HG03045 (cell line): ENCODE measurements around the gene NDUFAF5.

Experiments used
- ATAC-seq: cut with Tn5 transposase; IDR thresholded peaks from one replicate; pipeline ENCODE4 v1.9.1; 2021; ENCODE audit warnings: mild to moderate bottlenecking, moderate library complexity; ENCODE audit not compliant: unreplicated experiment

Gene NDUFAF5

GRCh38 chr20:13777171-13777601 lies 7.6 kb upstream of the NDUFAF5 start:
- no peak for ATAC-seq

GRCh38 chr20:13778827-13779226 lies 6.0 kb upstream of the NDUFAF5 start:
- ATAC-seq: no peak

DNA sequence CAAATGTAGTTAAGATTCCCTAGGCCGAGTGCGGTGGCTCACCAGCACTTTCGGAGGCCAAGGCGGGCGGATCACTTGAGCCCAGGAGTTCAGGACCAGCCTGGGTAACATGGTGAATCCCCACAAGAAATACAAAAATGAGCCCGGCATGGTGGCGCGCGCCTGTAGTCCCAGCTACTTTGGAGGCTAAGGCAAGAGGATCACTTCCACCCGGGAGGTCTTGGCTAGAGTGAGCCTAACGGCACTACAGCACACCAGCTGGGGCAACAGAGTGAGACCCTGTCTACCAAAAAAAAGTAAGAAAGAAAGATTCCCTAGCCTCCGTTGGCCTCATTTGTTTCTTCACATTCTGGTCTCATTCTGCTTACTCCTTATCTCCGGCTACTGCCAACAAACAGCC lies 1.3 kb upstream of the NDUFAF5 start:
- no peak for ATAC-seq

DNA sequence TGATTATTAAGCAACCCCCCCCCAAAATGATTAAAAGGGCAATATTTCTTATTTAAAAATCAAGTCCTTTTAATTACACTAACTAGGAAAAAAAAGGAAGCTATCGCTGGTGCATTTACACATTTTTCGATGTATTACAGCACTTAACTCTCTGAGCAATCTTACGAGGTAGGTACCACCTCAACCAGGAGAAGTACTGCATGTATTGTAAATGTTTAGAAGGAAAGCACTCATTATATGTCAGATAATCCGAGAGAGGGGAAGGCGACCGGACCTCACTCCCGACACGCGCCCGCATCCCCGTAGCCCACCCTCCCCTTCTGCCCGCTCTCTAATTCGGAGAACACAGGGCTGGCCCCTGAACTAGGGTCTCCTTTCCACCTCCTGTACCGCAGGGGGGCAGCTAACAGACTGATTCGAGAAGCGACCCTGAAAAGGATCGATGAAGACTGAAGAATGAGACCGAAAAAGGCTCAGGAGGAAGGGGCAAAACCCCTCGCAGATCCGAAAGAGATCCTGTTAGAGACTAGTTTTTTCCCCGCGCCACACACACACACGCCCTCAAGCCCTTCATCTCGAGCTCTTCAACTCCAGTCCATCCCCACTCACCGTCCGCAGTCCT lies 446 bp upstream of the NDUFAF5 start:
- no peak for ATAC-seq

DNA sequence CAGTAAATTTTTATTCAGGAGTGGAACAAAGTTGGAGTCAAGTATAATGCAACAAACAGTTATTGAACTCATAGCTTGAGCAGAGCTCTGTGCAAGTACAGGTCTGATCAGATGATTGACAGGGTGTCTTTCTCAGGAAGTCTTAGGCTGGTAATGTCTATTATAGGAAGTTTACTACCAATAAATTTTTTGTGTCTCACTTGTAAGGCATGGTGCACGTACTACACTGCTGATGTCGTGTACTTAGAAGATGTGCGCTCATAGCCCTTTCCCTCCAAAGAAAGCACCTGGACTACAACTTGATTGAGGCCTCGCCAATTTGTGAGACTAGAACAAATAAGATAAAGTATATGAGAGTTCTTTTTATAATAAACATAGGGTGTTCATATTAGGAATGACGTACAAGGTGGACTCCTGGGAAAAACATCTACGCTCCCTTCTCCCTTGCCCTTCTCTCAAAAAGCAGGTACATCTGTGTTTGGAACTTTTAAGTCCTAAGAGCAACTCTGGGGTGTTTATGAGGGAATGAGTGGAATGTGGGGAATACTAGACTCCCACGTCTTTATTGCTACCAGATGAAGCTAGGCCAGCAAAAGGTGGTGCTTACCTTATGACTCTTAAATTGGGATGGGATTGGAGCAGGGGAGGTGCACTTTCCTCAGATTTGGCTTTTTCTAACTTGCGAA lies 1.5 kb downstream of the NDUFAF5 start:
- no peak for ATAC-seq

DNA sequence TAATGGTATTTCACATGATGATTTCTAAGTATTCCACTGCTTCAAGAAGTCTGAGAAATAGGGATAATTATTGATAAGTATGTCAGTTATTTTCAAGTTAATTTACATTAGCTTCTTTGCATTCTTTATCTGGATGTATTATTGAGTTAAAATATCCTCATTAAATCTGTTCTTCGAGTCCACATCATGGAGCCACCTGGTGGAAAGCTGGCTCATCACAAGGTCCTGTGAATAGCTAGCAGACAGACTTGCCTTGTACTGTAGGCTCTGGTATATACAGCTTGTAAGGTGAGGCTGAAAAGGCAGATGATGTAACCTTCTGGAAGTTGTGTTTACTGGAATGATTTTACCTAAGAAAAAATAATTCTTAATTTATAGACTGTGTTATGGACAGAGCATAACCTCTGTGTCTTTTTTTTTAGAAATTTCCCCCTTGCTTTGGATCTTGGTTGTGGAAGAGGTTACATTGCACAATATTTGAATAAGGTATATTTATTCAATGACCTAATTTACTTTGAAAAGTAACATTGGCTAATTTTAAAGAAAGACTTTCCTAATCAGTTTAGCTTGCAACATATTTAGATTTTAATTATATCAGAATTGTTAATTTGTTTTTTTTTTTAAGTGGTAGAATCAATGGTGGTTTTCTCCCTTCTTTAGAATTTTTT lies 3.5 kb downstream of the NDUFAF5 start:
- peak; percentile 24 for ATAC-seq

- no peak for ATAC-seq
Measured at GRCh38 chr20:13790708-13791107, 5.9 kb downstream of the NDUFAF5 start.

DNA sequence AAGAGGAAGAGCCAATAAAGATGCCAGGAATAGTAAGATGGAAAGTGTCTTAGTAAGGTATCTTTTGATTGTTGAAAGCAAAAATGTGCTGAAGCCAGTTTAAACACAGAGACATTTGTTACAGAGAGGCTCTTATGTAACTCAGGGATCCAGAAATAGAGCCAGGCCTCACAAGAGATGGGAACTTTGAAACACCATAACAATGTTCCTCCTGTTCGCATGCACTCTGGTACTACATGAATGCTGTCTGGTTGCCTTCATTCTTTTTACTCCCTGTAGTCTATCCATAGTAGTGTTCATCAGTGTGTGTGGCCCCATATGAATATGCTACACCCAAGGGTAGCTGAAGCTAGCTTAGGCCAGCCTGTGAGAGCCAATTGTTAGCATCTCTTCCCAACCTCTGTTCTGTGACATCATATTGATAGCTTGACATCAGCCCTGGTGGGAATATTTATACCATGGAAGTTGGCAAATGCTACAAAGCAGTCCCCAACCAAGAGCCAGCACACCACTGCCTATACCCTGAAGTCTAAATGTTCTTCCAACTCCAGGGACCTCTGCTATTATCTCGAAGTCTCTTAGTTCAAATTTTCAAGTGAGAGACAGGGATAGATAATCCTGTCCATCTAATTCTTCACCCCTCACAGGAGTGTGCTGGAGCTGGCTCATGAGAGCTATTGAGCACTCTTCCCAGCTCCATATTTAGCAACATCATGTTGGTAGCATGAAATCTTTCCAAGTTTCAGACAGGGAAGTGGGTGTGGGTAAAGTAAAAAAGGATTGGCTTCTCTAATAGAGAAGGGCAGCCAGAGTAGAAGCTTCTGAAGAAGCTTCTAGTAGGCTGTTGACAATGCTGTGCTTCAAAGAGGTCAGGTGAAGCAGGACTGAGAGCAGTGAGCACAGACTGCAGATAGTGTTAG lies 7.0 kb downstream of the NDUFAF5 start:
- no peak for ATAC-seq

GRCh38 chr20:13793001-13793400 lies 8.2 kb downstream of the NDUFAF5 start:
- ATAC-seq: no peak

DNA sequence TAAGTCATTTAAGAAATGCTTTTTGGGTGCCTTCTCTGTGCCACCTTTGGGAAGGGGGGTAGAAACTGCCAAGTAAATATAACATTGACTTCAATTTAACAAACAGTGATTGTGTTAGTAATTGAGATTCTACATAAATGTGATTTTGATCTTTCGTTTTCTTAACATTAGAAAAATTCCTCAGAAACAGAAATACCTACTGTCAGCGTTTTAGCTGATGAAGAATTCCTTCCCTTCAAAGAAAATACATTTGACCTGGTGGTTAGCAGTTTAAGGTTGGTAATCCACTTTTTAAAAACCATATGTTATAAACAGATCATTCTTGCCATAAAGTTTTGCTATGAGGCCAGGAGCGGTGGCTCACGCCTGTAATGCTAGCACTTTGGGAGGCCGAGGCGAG lies 9.8 kb downstream of the NDUFAF5 start:
- ATAC-seq: no peak

DNA sequence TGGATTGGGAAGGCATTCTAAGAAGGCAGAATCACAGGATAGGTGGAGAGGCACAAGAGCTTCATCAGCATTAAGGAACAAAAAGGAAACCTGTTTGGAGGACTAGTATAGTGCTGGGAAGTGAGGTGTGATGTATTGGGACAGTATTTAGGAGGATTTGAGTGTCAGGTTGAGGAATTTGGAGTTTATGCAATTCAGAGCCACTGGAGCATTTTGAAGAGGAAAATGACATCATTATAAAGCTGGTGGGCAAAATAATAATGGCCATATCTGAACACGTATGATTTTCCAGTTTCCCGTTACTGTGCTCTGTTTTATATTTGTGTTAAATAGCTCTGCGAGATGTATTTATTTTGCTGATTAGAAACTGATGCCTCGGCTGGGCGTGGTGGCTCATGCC lies 14.2 kb downstream of the NDUFAF5 start:
- no peak for ATAC-seq

DNA sequence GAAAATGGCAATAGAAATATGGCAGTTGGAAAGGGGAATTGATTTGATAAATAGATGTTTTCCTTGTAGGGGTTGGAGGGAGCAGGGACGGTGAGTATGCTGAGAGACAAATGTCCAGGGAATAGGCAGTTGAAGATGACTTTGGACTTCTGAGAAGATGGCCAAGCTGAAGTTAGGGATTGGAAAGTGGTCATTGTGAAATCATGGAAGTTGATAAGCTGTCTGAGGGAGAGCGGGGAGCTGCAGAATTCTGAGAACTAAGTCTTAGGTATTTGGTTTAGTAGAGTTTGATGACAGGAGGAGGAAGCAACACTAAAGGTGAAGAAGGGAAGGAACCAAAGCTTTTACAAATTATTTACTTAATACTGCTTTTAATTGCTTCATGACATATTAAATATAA lies 15.1 kb downstream of the NDUFAF5 start:
- ATAC-seq: no peak

GRCh38 chr20:13800728-13801134 lies 15.9 kb downstream of the NDUFAF5 start:
- no peak for ATAC-seq

- no peak for ATAC-seq
Measured at GRCh38 chr20:13809373-13809772, 24.5 kb downstream of the NDUFAF5 start.

GRCh38 chr20:13809855-13810254 lies 25.0 kb downstream of the NDUFAF5 start:
- no peak for ATAC-seq

GRCh38 chr20:13810446-13810845 lies 25.6 kb downstream of the NDUFAF5 start:
- no peak for ATAC-seq

DNA sequence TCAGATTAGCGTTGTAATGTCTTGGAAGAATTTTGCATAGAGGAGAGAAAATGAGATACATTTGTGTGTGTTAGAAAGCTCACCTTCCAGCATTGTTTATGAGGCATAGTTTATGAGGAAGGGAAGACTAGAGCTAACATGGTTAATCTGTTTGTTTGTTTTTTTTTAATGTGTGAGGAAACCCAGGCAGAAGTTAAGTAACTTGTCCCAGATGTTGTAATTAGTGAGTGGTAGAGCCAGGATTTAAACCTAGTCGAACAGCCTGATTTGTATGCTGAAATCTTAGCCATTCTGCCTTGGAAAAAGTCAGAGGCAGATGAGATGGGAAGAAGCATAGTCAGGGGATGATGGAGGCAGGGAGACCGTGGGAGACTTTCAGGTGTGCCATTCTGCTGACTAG lies 29.1 kb downstream of the NDUFAF5 start:
- ATAC-seq: no peak

GRCh38 chr20:13814672-13815071 lies 29.8 kb downstream of the NDUFAF5 start:
- no peak for ATAC-seq

DNA sequence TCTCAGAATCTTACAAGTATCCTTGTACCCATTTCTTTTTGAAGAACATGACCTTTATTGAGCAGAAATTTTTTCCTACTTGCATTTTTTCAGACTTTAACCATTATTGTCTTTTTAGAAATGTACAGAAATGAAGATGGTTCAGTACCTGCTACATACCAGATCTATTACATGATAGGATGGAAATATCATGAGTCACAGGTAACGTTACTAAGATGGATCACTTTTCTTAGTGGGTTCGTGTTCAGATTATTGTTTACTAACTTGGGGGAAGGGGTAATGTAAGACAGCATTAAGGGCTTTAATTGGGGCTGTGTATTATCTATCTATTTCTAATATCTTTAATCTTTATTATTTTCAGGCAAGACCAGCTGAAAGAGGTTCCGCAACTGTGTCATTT lies 31.9 kb downstream of the NDUFAF5 start:
- no peak for ATAC-seq

DNA sequence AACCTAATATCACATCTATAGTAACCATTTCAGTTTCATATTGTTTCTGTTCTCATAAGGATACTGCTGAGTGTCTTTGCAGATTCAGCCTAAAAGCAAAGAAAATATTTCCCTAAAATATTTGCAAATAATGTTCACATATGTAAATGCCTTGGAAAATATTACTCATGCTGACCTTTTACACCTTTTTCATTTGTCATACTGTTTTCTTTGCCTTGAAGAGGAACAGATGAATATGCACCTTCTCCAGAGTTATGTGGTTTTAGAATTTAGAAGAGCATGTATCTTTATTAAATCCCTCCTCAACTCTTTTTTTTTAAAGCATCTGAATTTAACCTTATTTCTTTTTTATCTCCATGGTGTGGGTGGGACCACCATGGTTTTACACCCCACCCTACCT lies 32.5 kb downstream of the NDUFAF5 start:
- no peak for ATAC-seq
